GM19238 (cell line): Measurements from ENCODE around the gene TMEM14A.

Source experiments
- DNase-seq: peaks from one replicate; pipeline ENCODE4 v3.0.0; 2011; ENCODE audit warnings: low spot score; ENCODE audit not compliant: insufficient read length

TMEM14A gene

GRCh38 chr6:52733172-52733571 is 62.3 kb downstream of the TMEM14A start:
- DNase-seq = no peak

GRCh38 chr6:52734072-52734471 is 63.2 kb downstream of the TMEM14A start:
- no peak for DNase-seq

DNA sequence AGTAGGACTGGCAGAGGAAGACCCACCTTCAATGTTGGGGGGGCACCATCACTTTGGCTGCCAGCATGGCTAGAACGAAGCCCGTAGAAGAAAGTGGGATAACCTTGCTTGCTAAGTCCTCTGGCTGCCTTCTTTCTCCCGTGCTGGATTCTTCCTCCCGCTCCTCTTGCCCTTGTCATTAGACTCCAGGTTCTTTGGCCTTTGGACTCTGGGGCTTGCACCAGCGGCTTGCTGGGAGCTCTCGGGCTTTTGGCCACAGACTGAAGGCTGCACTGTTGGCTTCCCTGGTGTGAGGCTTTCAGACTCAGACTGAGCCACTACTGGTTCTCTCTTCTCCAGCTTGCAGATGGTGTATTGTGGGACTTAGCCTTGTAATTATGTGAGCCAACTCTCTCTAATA is 64.2 kb downstream of the TMEM14A start:
- no peak for DNase-seq

DNA sequence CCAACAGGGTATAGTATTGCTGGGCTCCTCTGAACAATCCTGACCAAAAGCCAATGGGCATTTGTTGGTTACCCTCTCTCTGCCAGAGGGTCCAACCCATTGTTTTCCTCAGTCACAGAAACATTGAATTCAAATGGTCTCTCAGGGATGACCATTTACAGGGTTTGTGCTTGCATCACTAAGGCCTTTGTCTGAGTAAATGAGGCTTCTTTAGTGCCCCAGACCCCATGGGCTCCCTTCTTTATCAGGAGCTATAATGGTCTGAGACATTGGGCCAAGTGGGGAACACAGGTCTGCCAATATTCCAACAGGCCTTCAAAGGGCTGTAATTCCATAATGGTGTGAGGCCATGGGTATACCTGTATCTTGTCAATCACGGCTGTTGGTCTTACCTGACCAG is 65.2 kb downstream of the TMEM14A start:
- no peak for DNase-seq
